Vagina (tissue), 2 donors: Measurements from ENCODE around the gene BCLAF1.

Experiments used
- CTCF ChIP-seq, 3 experiments: fragments of 450-650 bp in 2 of 3; fragments of 200-600 bp in 1 of 3; sonication (generic) in 1 of 3; IDR thresholded peaks; one replicate each; pipeline ENCODE4 v1.5.1; 2017 to 2019; ENCODE audit warnings: antibody characterized with exemption in 3 of 3, mild to moderate bottlenecking in 2 of 3, moderate library complexity in 2 of 3
- POLR2A ChIP-seq, 2 donors: fragments of 450-650 bp; IDR thresholded peaks; one replicate each; pipeline ENCODE4 v1.6.1; 2017; ENCODE audit warnings: antibody characterized with exemption in 2 of 2, mild to moderate bottlenecking in 2 of 2, moderate library complexity in 2 of 2

GRCh38 chr6:136333824-136334464 is 44.3 kb upstream of the BCLAF1 start:
- TF ChIP-seq CTCF (IDR thresholded peaks at IDR 0.05) = no peak
- TF ChIP-seq POLR2A (IDR thresholded peaks at IDR 0.05) = no peak
